Measurements from ENCODE around the gene SLC25A11. TPM values are rescaled to one million over a fixed set of nuclear protein-coding genes. Genes with fewer than 3 reads are reported as not detected.

The SLC25A11 gene
- total RNA-seq, 2 donors from 2014 or later: 23.7 to 33.2 TPM

- H3K9me3 ChIP-seq: no peaks in the 10 kb centered on the region
These were observed 40.9 kb downstream of the SLC25A11 start for GRCh38 chr17:4898927-4899326.

GRCh38 chr17:4898351-4898750 is 41.5 kb downstream of the SLC25A11 start:
- peaks cover 0 to 6% of the 10 kb centered on the region in 2 donors for H3K36me3 ChIP-seq (replicated peaks in 1 of 2; ENCODE audit: insufficient read depth in 1 of 2, low read depth in 2 of 2)
- peak overlapping the region in 2 of 4 donors; percentile 46 to 47 for H3K27ac ChIP-seq
- H3K4me3 ChIP-seq: peak overlapping the region in 1 of 2 donors; percentile 48
- peaks cover 37% of the 10 kb centered on the region for H3K4me1 ChIP-seq
- DNase-seq: peak; percentile 48 to 64 (median 57)
- intact Hi-C loops (cut with DNase I): loop anchor here (10.0 kb wide), 1 partner anchor 194 kb away; the partner anchor contains the start of gene PELP1
- TF ChIP-seq CTCF (IDR thresholded peaks at IDR 0.05) (no peak), POLR2A (IDR thresholded peaks at IDR 0.05) (no peak)
- WGBS, 2 donors: 29 to 36% methylated on average over 5 to 8 of the region's 8 CpGs
- no peaks in the 10 kb centered on the region for H3K9me3 ChIP-seq
- no peak for ATAC-seq
- no peaks in the 10 kb centered on the region for H3K27me3 ChIP-seq

More at GRCh38 chr17:4898927-4899326, 40.9 kb downstream of the SLC25A11 start:
- peaks cover 0 to 4% of the 10 kb centered on the region in 2 donors for H3K36me3 ChIP-seq (replicated peaks in 1 of 2; ENCODE audit: insufficient read depth in 1 of 2, low read depth in 2 of 2)
- ATAC-seq (peak; percentile 1), DNase-seq (peak in 2 of 4 donors; percentile 18 to 29)
- no peak for TF ChIP-seq POLR2A (IDR thresholded peaks at IDR 0.05)
- peaks cover 43% of the 10 kb centered on the region for H3K4me1 ChIP-seq
- WGBS, 2 donors: 8% methylated on average over 22 of the region's 34 CpGs; no CpG with 5 or more reads in 1 of the 2 donors
- H3K27me3 ChIP-seq: no peaks in the 10 kb centered on the region
- peak overlapping the region in 2 of 4 donors; percentile 46 to 47 for H3K27ac ChIP-seq
- peak overlapping the region; percentile 13 to 48 for H3K4me3 ChIP-seq
- intact Hi-C loops (cut with DNase I): loop anchor here (10.0 kb wide), 1 partner anchor 194 kb away; the partner anchor contains the start of gene PELP1

DNA sequence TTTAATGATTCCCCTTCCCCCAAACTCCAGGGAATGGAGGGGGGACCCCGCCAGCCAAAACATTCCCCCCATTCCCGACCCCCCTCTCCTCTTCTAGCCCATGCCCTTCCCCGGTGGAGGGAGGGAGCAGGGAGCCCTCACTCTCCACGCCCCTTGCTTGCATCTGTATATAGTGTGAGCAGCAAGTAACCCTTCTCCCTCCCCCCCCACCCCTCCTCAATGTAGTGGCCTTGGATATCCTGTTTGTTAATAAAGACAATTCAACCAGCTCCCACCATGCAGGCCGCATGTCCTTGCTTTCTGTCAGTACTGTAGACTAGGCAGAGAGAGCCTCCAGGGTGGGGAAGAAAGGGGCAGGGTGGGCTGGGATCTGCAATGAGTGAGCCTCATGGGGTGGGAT is 42.1 kb downstream of the SLC25A11 start:
- Histone ChIP-seq H3K36me3 (replicated peaks in 1 of 2; ENCODE audit: insufficient read depth in 1 of 2, low read depth in 2 of 2) (peaks cover 0 to 7% of the 10 kb centered on the region in 2 donors), H3K27me3 (no peaks in the 10 kb centered on the region), H3K4me3 (no peak overlapping the region), H3K4me1 (peaks cover 31% of the 10 kb centered on the region), H3K27ac (no peak overlapping the region), H3K9me3 (no peaks in the 10 kb centered on the region)
- intact Hi-C loops (cut with DNase I): loop anchor here (10.0 kb wide), 1 partner anchor 193 kb away; the partner anchor contains the start of gene PELP1
- DNase-seq (no peak), ATAC-seq (no peak)
- 81 to 85% methylated on average over 5 of the region's 5 CpGs for WGBS, 2 donors
- TF ChIP-seq POLR2A (IDR thresholded peaks at IDR 0.05) (no peak), CTCF (IDR thresholded peaks at IDR 0.05) (no peak)

GRCh38 chr17:4897198-4897687 is 42.6 kb downstream of the SLC25A11 start:
- H3K9me3 ChIP-seq: no peaks in the 10 kb centered on the region
- DNase-seq: no peak
- intact Hi-C loops (cut with DNase I): loop anchor here (10.0 kb wide), 1 partner anchor 192 kb away; the partner anchor contains the start of gene PELP1
- TF ChIP-seq POLR2A (IDR thresholded peaks at IDR 0.05): no peak
- TF ChIP-seq CTCF (IDR thresholded peaks at IDR 0.05): no peak
- H3K4me1 ChIP-seq: peaks cover 30% of the 10 kb centered on the region
- ATAC-seq: no peak
- no peaks in the 10 kb centered on the region for H3K27me3 ChIP-seq
- no peak overlapping the region for H3K27ac ChIP-seq
- peaks cover 0 to 11% of the 10 kb centered on the region in 2 donors for H3K36me3 ChIP-seq (replicated peaks in 1 of 2; ENCODE audit: insufficient read depth in 1 of 2, low read depth in 2 of 2)
- H3K4me3 ChIP-seq: no peak overlapping the region
- 80 to 83% methylated on average over 10 of the region's 10 CpGs for WGBS, 2 donors

DNA sequence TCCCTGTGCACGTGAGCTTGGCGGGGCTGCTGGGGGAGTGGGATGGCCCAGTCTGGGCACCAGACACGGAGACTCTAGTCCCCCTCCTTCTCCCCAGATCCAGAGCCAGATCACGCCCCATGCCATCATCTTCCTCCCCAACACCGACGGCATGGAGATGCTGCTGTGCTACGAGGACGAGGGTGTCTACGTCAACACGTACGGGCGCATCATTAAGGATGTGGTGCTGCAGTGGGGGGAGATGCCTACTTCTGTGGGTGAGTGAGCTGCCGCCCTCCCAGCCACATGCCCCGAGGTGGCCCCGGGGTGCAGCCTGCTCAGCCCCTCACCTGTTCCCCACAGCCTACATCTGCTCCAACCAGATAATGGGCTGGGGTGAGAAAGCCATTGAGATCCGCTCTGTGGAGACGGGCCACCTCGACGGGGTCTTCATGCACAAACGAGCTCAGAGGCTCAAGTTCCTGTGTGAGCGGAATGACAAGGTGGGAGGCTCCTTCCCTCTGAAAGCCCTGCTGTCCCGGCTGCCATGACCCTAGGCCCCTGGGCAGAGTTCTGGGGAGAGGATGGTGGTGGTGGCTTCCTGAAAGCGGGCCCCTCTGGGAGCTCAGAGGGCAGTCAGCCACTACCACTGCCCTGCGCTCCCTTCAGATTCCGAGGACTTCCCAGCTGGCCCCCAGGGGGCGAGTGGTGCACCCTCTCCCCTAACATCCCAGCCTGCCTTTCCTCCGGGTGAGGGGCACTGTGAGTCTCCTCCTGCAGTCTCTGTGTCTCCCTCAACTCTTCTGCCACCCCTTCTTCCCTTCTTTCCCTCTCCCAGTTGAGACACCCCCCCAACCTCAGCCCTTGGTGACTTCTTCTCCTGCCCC is 43.3 kb downstream of the SLC25A11 start:
- no peak overlapping the region for H3K4me3 ChIP-seq
- H3K27me3 ChIP-seq: no peaks in the 10 kb centered on the region
- TF ChIP-seq POLR2A (IDR thresholded peaks at IDR 0.05): no peak
- intact Hi-C loops (cut with DNase I): loop anchor here (10.0 kb wide), 1 partner anchor 192 kb away; the partner anchor contains the start of gene PELP1
- no peak for ATAC-seq
- no peak for DNase-seq
- H3K36me3 ChIP-seq (replicated peaks in 1 of 2; ENCODE audit: insufficient read depth in 1 of 2, low read depth in 2 of 2): peaks cover 0 to 14% of the 10 kb centered on the region in 2 donors
- WGBS, 2 donors: 91 to 94% methylated on average over 22 to 24 of the region's 27 CpGs
- H3K4me1 ChIP-seq: peaks cover 30% of the 10 kb centered on the region
- no peak overlapping the region for H3K27ac ChIP-seq
- no peaks in the 10 kb centered on the region for H3K9me3 ChIP-seq
